CD8-positive, alpha-beta memory T cell (primary cell): ENCODE measurements around the gene HTRA3. TPM values are rescaled to one million over a fixed set of nuclear protein-coding genes. Genes with fewer than 3 reads are reported as not detected.

ENCODE experiments used
- CTCF ChIA-PET: fragments of 350-600 bp; sonication (Branson Sonifier 250); formaldehyde crosslinking; loops from one replicate; lab custom pipeline; 2021; ENCODE audit warnings: antibody characterized with exemption; lab: Charles Lee
- POLR2A ChIA-PET: fragments of 350-600 bp; sonication (Branson Sonifier 250); formaldehyde crosslinking; loops from one replicate; lab custom pipeline; 2021; ENCODE audit warnings: antibody characterized with exemption; lab: Charles Lee
- DNase-seq, 5 donors: peaks; one replicate each; pipeline versions ENCODE4 v3.0.0 to v3.0.0-alpha.2; 2020 to 2022; ENCODE audit warnings: mixed read lengths in 1 of 5
- H3K27ac ChIP-seq: one replicate; pipeline ENCODE4 v1.7.0; 2013; ENCODE audit warnings: low read depth, mild to moderate bottlenecking, low read length, moderate library complexity
- H3K27me3 ChIP-seq: 2 replicates; pipeline ENCODE4 v1.7.0; 2013; ENCODE audit warnings: low read length, mild to moderate bottlenecking; ENCODE audit not compliant: insufficient read depth, poor library complexity, severe bottlenecking
- H3K36me3 ChIP-seq: 2 replicates; pipeline ENCODE4 v1.7.0; 2013; ENCODE audit warnings: mild to moderate bottlenecking, low read length, moderate library complexity; ENCODE audit not compliant: insufficient read depth
- H3K4me1 ChIP-seq: 2 replicates; pipeline ENCODE4 v1.7.0; 2013; ENCODE audit warnings: mild to moderate bottlenecking, low read length, moderate library complexity; ENCODE audit not compliant: insufficient read depth
- H3K4me3 ChIP-seq: 2 replicates; pipeline ENCODE4 v1.7.0; 2013; ENCODE audit warnings: mild to moderate bottlenecking, low read length
- H3K9me3 ChIP-seq: 2 replicates; pipeline ENCODE4 v1.7.0; 2013; ENCODE audit warnings: mild to moderate bottlenecking, low read length
- H3K27ac Mint-ChIP-seq, 8 donors: one replicate each; pipeline ENCODE4 v1.8.0; 2020 to 2021; ENCODE audit warnings: mixed read lengths in 8 of 8, mild to moderate bottlenecking in 6 of 8, inconsistent platforms in 3 of 8, moderate library complexity in 3 of 8
- H3K27me3 Mint-ChIP-seq, 2 donors: one replicate each; pipeline ENCODE4 v1.8.0; 2020 to 2021; ENCODE audit warnings: mixed read lengths in 2 of 2, mild to moderate bottlenecking in 1 of 2, moderate library complexity in 1 of 2
- H3K36me3 Mint-ChIP-seq, 3 donors: one replicate each; pipeline ENCODE4 v1.8.0; 2020 to 2021; ENCODE audit warnings: mixed read lengths in 3 of 3, inconsistent platforms in 1 of 3, mild to moderate bottlenecking in 1 of 3
- H3K4me1 Mint-ChIP-seq, 3 donors: one replicate each; pipeline ENCODE4 v1.8.0; 2020 to 2021; ENCODE audit warnings: mixed read lengths in 3 of 3, inconsistent platforms in 1 of 3, mild to moderate bottlenecking in 1 of 3
- H3K4me3 Mint-ChIP-seq, 7 donors: one replicate each; pipeline ENCODE4 v1.8.0; 2020 to 2021; ENCODE audit warnings: mixed read lengths in 7 of 7, mild to moderate bottlenecking in 6 of 7, moderate library complexity in 4 of 7, inconsistent platforms in 2 of 7
- H3K9me3 Mint-ChIP-seq, 5 donors: one replicate each; pipeline ENCODE4 v1.8.0; 2020 to 2022; ENCODE audit warnings: mixed read lengths in 5 of 5, mild to moderate bottlenecking in 3 of 5, moderate library complexity in 2 of 5, inconsistent platforms in 1 of 5
- polyA plus RNA-seq: library from polyadenylated mRNA; unstranded; fragments of 300-500 nt; fragmentation: Illumina TruSeq; gene quantifications from one replicate; pipeline ENCODE4 v1.2.3, GENCODE V29; 2021
- total RNA-seq, 2 experiments: library from RNA; stranded (reverse); gene quantifications; one replicate each; pipeline ENCODE4 v1.2.3, GENCODE V29; 2021

Gene HTRA3
- total and polyA plus RNA-seq, 3 experiments from 2014 or later, result not detected

GRCh38 chr4:8261851-8262535 lies 7.6 kb upstream of the HTRA3 start:
- Histone ChIP-seq H3K27me3 (no peaks in the 10 kb centered on the region), H3K27ac (no peak overlapping the region), H3K9me3 (no peaks in the 10 kb centered on the region), H3K4me3 (no peak overlapping the region), H3K36me3 (no peaks in the 10 kb centered on the region), H3K4me1 (no peaks in the 10 kb centered on the region)
- DNase-seq, result no peak
- no peaks in the 10 kb centered on the region for H3K9me3 Mint-ChIP-seq
- no peak overlapping the region for H3K4me3 Mint-ChIP-seq
- no peak overlapping the region for H3K27ac Mint-ChIP-seq
- POLR2A ChIA-PET, result no interaction called here
- CTCF ChIA-PET, result no interaction called here
- no peaks in the 10 kb centered on the region for H3K4me1 Mint-ChIP-seq
- H3K27me3 Mint-ChIP-seq, result peaks cover 1 to 24% of the 10 kb centered on the region in 2 donors
- H3K36me3 Mint-ChIP-seq, result no peaks in the 10 kb centered on the region

GRCh38 chr4:8262637-8263322 lies 6.8 kb upstream of the HTRA3 start:
- Mint-ChIP-seq H3K4me1 (no peaks in the 10 kb centered on the region), H3K4me3 (no peak overlapping the region), H3K27me3 (peaks cover 1 to 25% of the 10 kb centered on the region in 2 donors), H3K36me3 (no peaks in the 10 kb centered on the region), H3K9me3 (no peaks in the 10 kb centered on the region), H3K27ac (no peak overlapping the region)
- no peak overlapping the region for H3K4me3 ChIP-seq
- H3K9me3 ChIP-seq, result no peaks in the 10 kb centered on the region
- no peaks in the 10 kb centered on the region for H3K36me3 ChIP-seq
- no peaks in the 10 kb centered on the region for H3K27me3 ChIP-seq
- H3K27ac ChIP-seq, result no peak overlapping the region
- ChIA-PET POLR2A (no interaction called here), CTCF (no interaction called here)
- H3K4me1 ChIP-seq, result no peaks in the 10 kb centered on the region
- no peak for DNase-seq

- Histone ChIP-seq H3K27ac (no peak overlapping the region), H3K27me3 (no peaks in the 10 kb centered on the region), H3K4me1 (no peaks in the 10 kb centered on the region), H3K4me3 (no peak overlapping the region), H3K9me3 (no peaks in the 10 kb centered on the region), H3K36me3 (no peaks in the 10 kb centered on the region)
- Mint-ChIP-seq H3K9me3 (no peaks in the 10 kb centered on the region), H3K36me3 (no peaks in the 10 kb centered on the region), H3K4me3 (no peak overlapping the region), H3K27me3 (peaks cover 1 to 27% of the 10 kb centered on the region in 2 donors), H3K4me1 (no peaks in the 10 kb centered on the region), H3K27ac (no peak overlapping the region)
- ChIA-PET POLR2A (no interaction called here), CTCF (no interaction called here)
- DNase-seq, result no peak
These were observed 6.2 kb upstream of the HTRA3 start for GRCh38 chr4:8263397-8263796.

GRCh38 chr4:8264106-8264505 lies 5.4 kb upstream of the HTRA3 start:
- DNase-seq, result no peak
- CTCF ChIA-PET, result no interaction called here
- Histone ChIP-seq H3K4me1 (no peaks in the 10 kb centered on the region), H3K27ac (no peak overlapping the region), H3K27me3 (no peaks in the 10 kb centered on the region), H3K9me3 (no peaks in the 10 kb centered on the region), H3K4me3 (no peak overlapping the region), H3K36me3 (no peaks in the 10 kb centered on the region)
- Mint-ChIP-seq H3K27me3 (peaks cover 1 to 34% of the 10 kb centered on the region in 2 donors), H3K27ac (peak overlapping the region in 2 of 8 donors; percentile 2 to 7), H3K9me3 (no peaks in the 10 kb centered on the region), H3K4me3 (no peak overlapping the region), H3K36me3 (no peaks in the 10 kb centered on the region), H3K4me1 (no peaks in the 10 kb centered on the region)
- POLR2A ChIA-PET, result no interaction called here

GRCh38 chr4:8265171-8265929 lies 4.2 kb upstream of the HTRA3 start:
- Mint-ChIP-seq H3K27me3 (peaks cover 1 to 31% of the 10 kb centered on the region in 2 donors), H3K36me3 (no peaks in the 10 kb centered on the region), H3K4me1 (no peaks in the 10 kb centered on the region), H3K9me3 (no peaks in the 10 kb centered on the region), H3K27ac (no peak overlapping the region), H3K4me3 (no peak overlapping the region)
- H3K36me3 ChIP-seq, result no peaks in the 10 kb centered on the region
- H3K27ac ChIP-seq, result no peak overlapping the region
- H3K4me3 ChIP-seq, result no peak overlapping the region
- ChIA-PET POLR2A (no interaction called here), CTCF (no interaction called here)
- DNase-seq, result no peak
- no peaks in the 10 kb centered on the region for H3K9me3 ChIP-seq
- no peaks in the 10 kb centered on the region for H3K27me3 ChIP-seq
- H3K4me1 ChIP-seq, result no peaks in the 10 kb centered on the region

GRCh38 chr4:8266088-8266487 lies 3.5 kb upstream of the HTRA3 start:
- no peak overlapping the region for H3K4me3 Mint-ChIP-seq
- no peak overlapping the region for H3K27ac Mint-ChIP-seq
- H3K27me3 Mint-ChIP-seq, result peaks cover 4 to 32% of the 10 kb centered on the region in 2 donors
- POLR2A ChIA-PET, result no interaction called here
- CTCF ChIA-PET, result no interaction called here
- no peaks in the 10 kb centered on the region for H3K9me3 Mint-ChIP-seq
- no peaks in the 10 kb centered on the region for H3K36me3 Mint-ChIP-seq
- Histone ChIP-seq H3K4me3 (no peak overlapping the region), H3K9me3 (no peaks in the 10 kb centered on the region), H3K4me1 (no peaks in the 10 kb centered on the region), H3K27me3 (no peaks in the 10 kb centered on the region), H3K27ac (no peak overlapping the region), H3K36me3 (no peaks in the 10 kb centered on the region)
- no peaks in the 10 kb centered on the region for H3K4me1 Mint-ChIP-seq
- no peak for DNase-seq

GRCh38 chr4:8266508-8266907 lies 3.0 kb upstream of the HTRA3 start:
- H3K9me3 ChIP-seq, result no peaks in the 10 kb centered on the region
- H3K27ac ChIP-seq, result no peak overlapping the region
- Mint-ChIP-seq H3K4me3 (no peak overlapping the region), H3K36me3 (no peaks in the 10 kb centered on the region), H3K4me1 (no peaks in the 10 kb centered on the region), H3K27ac (no peak overlapping the region), H3K9me3 (no peaks in the 10 kb centered on the region), H3K27me3 (peaks cover 7 to 34% of the 10 kb centered on the region in 2 donors)
- H3K36me3 ChIP-seq, result no peaks in the 10 kb centered on the region
- POLR2A ChIA-PET, result no interaction called here
- H3K4me1 ChIP-seq, result no peaks in the 10 kb centered on the region
- H3K4me3 ChIP-seq, result no peak overlapping the region
- no peaks in the 10 kb centered on the region for H3K27me3 ChIP-seq
- no peak for DNase-seq
- CTCF ChIA-PET, result no interaction called here

GRCh38 chr4:8267077-8267476 lies 2.5 kb upstream of the HTRA3 start:
- Mint-ChIP-seq H3K27ac (no peak overlapping the region), H3K9me3 (no peaks in the 10 kb centered on the region), H3K4me1 (no peaks in the 10 kb centered on the region), H3K4me3 (no peak overlapping the region), H3K27me3 (peaks cover 11 to 37% of the 10 kb centered on the region in 2 donors), H3K36me3 (no peaks in the 10 kb centered on the region)
- Histone ChIP-seq H3K4me3 (no peak overlapping the region), H3K4me1 (no peaks in the 10 kb centered on the region), H3K27ac (no peak overlapping the region), H3K27me3 (no peaks in the 10 kb centered on the region), H3K9me3 (no peaks in the 10 kb centered on the region), H3K36me3 (no peaks in the 10 kb centered on the region)
- ChIA-PET CTCF (no interaction called here), POLR2A (no interaction called here)
- DNase-seq, result no peak
